GM12865 (cell line): ENCODE data around the gene SYNJ2.
"Not testable (repeated sequence)": the region's sequence is repeated elsewhere in the genome, so short reads cannot be mapped to it uniquely, and the experiment has no call there.

Source experiments
- DNase-seq: peaks from one replicate; pipeline ENCODE4 v3.0.0; 2010; ENCODE audit warnings: low read depth
- H3K4me3 ChIP-seq: 2 replicates; pipeline ENCODE4 v1.5.1; 2011; ENCODE audit warnings: mild to moderate bottlenecking, low read depth, low read length, control low read depth
- TF ChIP-seq, protein P1 (sequence below): IDR thresholded peaks from 2 replicates; pipeline ENCODE4 v1.5.1; 2011; ENCODE audit warnings: low read length, control low read depth, low read depth, inconsistent platforms; ENCODE audit not compliant: insufficient read depth; ENCODE audit errors: missing control alignments

SYNJ2 gene

DNA sequence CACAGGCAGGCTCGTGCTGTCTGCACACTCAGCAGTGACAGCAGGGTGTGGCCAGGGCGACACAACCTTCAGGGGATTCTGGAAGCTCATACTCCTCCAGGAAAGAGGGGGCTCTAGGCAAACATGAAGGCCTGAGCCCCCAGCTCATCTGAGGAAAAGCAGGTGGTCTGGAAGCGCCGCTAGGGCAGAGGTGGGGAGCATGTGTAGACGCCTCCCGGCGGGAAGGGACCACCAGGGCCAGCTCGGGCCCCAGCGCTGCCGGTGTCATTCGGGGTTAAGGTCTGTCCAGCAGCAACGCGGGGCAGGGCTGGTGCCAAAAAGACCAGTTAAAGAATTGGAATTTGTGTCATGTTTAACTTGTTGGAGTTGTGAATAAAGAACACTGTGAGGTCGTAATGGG is 39.3 kb upstream of the SYNJ2 start:
- no peak overlapping the region for H3K4me3 ChIP-seq
- no peak for DNase-seq
- TF ChIP-seq, protein P1, sequence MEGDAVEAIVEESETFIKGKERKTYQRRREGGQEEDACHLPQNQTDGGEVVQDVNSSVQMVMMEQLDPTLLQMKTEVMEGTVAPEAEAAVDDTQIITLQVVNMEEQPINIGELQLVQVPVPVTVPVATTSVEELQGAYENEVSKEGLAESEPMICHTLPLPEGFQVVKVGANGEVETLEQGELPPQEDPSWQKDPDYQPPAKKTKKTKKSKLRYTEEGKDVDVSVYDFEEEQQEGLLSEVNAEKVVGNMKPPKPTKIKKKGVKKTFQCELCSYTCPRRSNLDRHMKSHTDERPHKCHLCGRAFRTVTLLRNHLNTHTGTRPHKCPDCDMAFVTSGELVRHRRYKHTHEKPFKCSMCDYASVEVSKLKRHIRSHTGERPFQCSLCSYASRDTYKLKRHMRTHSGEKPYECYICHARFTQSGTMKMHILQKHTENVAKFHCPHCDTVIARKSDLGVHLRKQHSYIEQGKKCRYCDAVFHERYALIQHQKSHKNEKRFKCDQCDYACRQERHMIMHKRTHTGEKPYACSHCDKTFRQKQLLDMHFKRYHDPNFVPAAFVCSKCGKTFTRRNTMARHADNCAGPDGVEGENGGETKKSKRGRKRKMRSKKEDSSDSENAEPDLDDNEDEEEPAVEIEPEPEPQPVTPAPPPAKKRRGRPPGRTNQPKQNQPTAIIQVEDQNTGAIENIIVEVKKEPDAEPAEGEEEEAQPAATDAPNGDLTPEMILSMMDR = no peak

DNA sequence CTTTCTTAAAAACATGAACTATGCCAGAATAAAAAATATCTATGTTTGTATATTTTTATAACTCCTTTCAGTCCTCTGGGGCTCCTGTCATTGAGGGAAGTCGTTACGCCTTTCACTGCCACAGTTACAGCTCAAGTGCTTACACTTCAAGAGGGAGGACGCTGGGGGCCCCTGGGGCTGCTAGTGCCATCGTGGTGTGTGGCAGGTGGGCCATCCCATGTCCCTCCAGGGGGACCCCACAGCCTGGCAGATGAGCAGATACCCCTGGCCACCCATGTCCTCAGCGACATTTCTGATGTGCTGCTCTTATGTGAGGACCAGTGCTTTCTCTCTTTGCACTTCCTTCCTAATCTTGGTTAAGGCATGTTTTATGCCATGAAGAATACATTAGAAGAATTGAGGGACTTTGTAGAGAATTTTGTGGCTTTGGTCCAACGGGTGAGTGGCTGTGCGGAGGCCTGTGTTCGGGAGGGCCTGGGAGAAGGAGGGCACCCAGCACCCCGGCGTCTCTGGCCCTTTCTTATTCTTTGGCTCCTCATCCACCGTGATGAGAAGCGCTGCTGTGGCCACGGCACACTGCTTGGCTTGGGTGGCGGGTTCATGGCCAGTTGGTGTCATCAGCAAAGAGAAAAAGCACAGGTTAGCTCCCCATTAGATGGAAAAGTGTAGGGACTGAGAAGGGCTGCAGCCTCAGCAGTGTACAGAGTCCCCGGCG is 38.3 kb upstream of the SYNJ2 start:
- H3K4me3 ChIP-seq = no peak overlapping the region
- DNase-seq = no peak
- TF ChIP-seq, protein P1 = no peak

DNA sequence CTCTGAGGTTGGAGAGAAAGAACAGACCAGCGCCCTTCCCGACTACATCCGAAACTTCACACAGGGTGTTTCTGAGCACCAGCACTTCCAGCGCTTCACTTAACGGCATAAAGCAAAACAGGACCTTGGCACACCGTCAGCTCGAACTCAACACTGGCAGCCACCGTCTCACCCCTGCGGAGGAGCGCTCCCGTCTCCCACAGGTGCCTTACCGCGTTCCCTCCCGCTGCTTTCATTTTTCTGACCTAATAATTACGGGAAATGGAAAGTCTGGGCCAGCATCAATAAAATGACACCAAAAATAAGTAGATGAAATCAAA is 37.7 kb upstream of the SYNJ2 start:
- H3K4me3 ChIP-seq = no peak overlapping the region
- no peak for DNase-seq
- TF ChIP-seq, protein P1 = no peak

DNA sequence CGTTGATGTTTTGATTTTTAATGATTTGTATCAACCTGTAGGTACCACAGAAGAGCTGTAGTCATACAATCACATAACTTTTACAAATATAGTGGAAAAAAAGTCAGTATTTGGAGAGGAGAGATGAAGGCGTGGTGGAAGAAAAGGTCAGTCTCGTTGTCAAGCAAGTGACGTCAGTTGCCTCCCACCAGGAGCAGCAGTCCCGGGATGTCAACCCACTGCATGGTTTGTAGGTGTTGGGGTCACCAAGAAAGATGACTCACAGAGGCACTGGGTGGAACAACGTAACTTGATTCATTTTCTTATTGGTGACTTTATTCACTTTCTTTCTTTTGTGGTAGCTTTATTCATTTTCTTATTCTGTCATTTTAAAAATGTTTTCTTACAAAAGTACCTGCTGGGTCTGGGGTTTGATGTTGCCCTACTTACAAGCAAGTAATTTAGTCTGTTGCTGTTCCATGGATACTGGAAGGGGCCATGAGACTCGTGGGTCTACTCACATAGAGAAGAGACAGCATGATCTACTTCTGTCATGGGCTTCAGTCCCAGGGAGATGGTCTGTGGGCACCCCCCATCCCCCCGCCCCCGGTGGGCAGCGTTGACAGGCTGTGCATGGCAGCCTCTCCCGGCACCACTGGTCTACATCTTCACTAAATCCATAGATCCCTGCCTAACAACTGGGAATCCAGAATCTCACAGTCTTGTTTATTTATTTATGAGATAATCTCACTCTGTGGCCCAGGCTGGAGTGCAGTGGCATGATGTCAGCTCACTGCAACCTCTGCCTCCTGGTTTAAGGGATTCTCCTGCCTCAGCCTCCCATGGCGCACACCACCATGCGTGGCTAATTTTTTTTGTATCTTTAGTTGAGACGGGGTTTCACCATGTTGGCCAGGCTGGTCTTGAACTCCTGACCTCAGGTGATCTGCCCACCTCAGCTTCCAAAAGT is 36.4 kb upstream of the SYNJ2 start:
- H3K4me3 ChIP-seq = no peak overlapping the region
- TF ChIP-seq, protein P1 = no peak
- DNase-seq = no peak

DNA sequence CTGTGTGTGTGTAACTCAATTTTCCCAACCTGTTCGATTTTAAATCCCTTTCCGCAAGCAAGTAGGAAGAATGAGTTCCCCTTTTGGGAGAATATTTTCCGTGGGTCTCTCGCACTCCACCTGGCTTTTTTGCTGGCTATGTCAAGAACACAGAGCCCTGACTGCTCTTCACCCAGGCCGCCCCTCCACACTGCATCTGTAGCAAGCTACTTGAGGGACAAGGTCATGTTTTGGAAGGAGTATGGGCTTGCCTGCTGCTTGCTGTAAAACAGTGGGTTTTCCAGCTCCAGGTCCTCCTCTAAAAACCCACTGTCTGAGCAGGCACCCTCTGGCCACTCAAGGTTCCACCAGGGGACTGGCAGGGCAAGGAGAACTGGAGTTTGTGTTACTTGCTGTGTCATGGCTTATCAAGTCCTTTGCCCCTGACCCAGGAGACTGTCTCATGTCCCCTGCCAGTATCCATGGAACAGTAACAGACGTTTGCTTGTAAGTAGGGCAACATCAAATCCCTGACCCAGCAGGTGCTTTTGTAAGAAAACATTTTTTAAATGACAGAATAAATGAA is 35.5 kb upstream of the SYNJ2 start:
- H3K4me3 ChIP-seq = no peak overlapping the region
- TF ChIP-seq, protein P1 = no peak
- no peak for DNase-seq

DNA sequence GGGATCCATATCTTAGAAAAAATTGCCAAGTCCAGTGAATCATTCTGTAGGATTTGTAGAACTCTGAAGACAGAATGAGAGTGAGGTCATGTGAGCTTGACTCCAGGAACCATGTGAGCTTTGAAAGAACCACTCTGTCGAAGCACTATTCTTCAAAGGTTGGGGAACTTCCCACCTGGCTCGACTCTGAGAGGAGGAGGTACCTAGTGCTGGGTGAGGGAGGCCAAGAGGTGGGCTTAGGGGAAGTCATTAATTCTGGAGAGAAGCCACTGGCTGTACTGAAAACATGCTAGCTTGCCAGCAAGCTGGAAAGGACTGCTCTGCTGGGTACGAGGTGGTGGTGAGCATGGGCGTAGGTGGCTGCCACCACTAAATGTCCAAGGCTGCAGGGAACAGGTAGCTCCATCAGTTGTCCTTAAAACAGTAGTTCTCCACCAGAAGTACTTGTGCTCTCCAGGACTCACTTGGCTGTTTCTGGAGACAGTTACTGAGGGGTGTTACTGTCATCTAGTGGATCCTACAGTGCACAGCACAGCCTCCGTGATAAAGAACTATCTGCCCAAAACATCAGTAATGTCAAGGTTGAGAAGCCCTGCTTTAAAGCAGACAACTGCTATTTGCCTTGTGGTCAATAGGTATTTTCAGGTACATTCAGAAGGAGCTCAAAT is 34.7 kb upstream of the SYNJ2 start:
- TF ChIP-seq, protein P1 = peak; percentile 81
- no peak overlapping the region for H3K4me3 ChIP-seq
- DNase-seq = peak; percentile 45

DNA sequence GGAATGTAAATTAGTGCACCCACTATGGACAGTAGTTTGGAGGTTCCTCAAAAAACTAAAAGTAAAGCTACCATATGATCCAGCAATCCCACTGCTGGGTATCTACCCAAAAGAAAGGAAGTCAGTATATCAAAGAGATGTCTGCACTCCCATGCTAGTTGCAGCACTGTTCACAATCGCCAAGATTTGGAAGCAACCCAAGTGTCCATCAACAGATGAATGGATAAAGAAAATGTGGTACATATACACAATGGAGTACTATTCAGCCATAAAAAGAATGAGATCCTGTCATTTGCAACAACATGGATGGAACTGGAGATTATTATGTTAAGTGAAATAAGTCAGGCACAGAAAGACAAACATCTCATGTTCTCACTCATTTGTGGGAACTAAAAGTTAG is 30.8 kb upstream of the SYNJ2 start:
- DNase-seq, H3K4me3 ChIP-seq: not testable (repeated sequence)
